Neural crest cell (in vitro differentiated cells): ENCODE data around the gene SLC38A4. TPM values are rescaled to one million over a fixed set of nuclear protein-coding genes. Genes with fewer than 3 reads are reported as not detected.

ENCODE experiments used
- DNase-seq: peaks from one replicate; pipeline ENCODE4 v3.0.0; 2021; ENCODE audit warnings: low read depth, mixed read lengths, low spot score
- H3K27ac Mint-ChIP-seq: one replicate; pipeline ENCODE4 v1.8.0; 2021; ENCODE audit warnings: mild to moderate bottlenecking, mixed read lengths; ENCODE audit not compliant: unreplicated experiment
- H3K27me3 Mint-ChIP-seq: 2 replicates; pipeline ENCODE4 v1.8.0; 2021; ENCODE audit warnings: low read depth, mild to moderate bottlenecking, mixed read lengths
- H3K36me3 Mint-ChIP-seq: 2 replicates; pipeline ENCODE4 v1.8.0; 2021; ENCODE audit warnings: low read depth, mild to moderate bottlenecking, mixed read lengths
- H3K4me1 Mint-ChIP-seq: 2 replicates; pipeline ENCODE4 v1.8.0; 2021; ENCODE audit warnings: mixed read lengths
- H3K4me3 Mint-ChIP-seq: one replicate; pipeline ENCODE4 v1.8.0; 2021; ENCODE audit warnings: mild to moderate bottlenecking, mixed read lengths
- H3K9me3 Mint-ChIP-seq: 2 replicates; pipeline ENCODE4 v1.8.0; 2021; ENCODE audit warnings: mixed read lengths
- CTCF ChIP-seq: fragments of 200-600 bp; sonication (generic); conservative IDR thresholded peaks from 2 replicates; pipeline ENCODE4 v1.5.0; 2021; ENCODE audit warnings: antibody characterized with exemption, mild to moderate bottlenecking
- total RNA-seq: library from RNA; stranded (reverse); gene quantifications from 2 replicates; pipeline ENCODE4 v1.2.1, GENCODE V29; 2021

SLC38A4 gene
- total RNA-seq, 1 donor from 2014 or later = not detected

GRCh38 chr12:46832130-46832704 lies 6.4 kb upstream of the SLC38A4 start:
- Mint-ChIP-seq H3K27ac (no peak overlapping the region), H3K36me3 (peaks cover 2% of the 10 kb centered on the region), H3K4me3 (peak overlapping the region; percentile 36), H3K4me1 (peaks cover 9% of the 10 kb centered on the region), H3K9me3 (peaks cover 2% of the 10 kb centered on the region), H3K27me3 (peaks cover 89% of the 10 kb centered on the region)
- no peak for TF ChIP-seq CTCF
- DNase-seq = no peak

GRCh38 chr12:46831335-46832129 lies 5.7 kb upstream of the SLC38A4 start:
- H3K9me3 Mint-ChIP-seq = peaks cover 2% of the 10 kb centered on the region
- no peak for TF ChIP-seq CTCF
- peak; percentile 6 for DNase-seq
- peaks cover 9% of the 10 kb centered on the region for H3K4me1 Mint-ChIP-seq
- peaks cover 2% of the 10 kb centered on the region for H3K36me3 Mint-ChIP-seq
- peak overlapping the region; percentile 67 for H3K4me3 Mint-ChIP-seq
- no peak overlapping the region for H3K27ac Mint-ChIP-seq
- peaks cover 90% of the 10 kb centered on the region for H3K27me3 Mint-ChIP-seq

GRCh38 chr12:46830731-46831334 lies 5.0 kb upstream of the SLC38A4 start:
- Mint-ChIP-seq H3K9me3 (peaks cover 2% of the 10 kb centered on the region), H3K27me3 (peaks cover 92% of the 10 kb centered on the region), H3K27ac (no peak overlapping the region), H3K4me3 (peak overlapping the region; percentile 67), H3K4me1 (peaks cover 12% of the 10 kb centered on the region), H3K36me3 (peaks cover 2% of the 10 kb centered on the region)
- no peak for TF ChIP-seq CTCF
- DNase-seq = peak; percentile 2

DNA sequence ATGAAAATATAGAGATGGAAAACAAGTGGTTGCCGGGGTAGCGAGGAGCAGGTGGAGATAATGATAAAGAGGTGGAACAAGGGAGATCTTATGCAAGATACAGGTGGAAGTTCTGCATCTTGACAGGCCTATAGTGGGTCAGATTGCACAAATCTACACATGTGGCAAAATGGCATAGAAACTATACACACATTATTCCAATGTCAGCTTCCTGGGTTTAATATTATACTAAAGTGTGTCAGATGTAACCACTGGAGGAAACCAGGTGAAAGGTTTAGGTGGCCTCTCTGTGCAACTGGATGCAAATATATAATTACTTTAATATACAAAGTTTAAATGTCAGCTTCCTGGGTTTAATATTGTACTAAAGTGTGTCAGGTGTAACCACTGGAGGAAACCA lies 1.1 kb downstream of the SLC38A4 start:
- no peak overlapping the region for H3K27ac Mint-ChIP-seq
- no peak for TF ChIP-seq CTCF
- peaks cover 66% of the 10 kb centered on the region for H3K27me3 Mint-ChIP-seq
- H3K36me3 Mint-ChIP-seq = no peaks in the 10 kb centered on the region
- H3K9me3 Mint-ChIP-seq = no peaks in the 10 kb centered on the region
- no peak overlapping the region for H3K4me3 Mint-ChIP-seq
- no peak for DNase-seq
- H3K4me1 Mint-ChIP-seq = peaks cover 8% of the 10 kb centered on the region

- Mint-ChIP-seq H3K4me3 (no peak overlapping the region), H3K27ac (no peak overlapping the region), H3K36me3 (no peaks in the 10 kb centered on the region), H3K4me1 (no peaks in the 10 kb centered on the region), H3K27me3 (peaks cover 14% of the 10 kb centered on the region), H3K9me3 (no peaks in the 10 kb centered on the region)
- TF ChIP-seq CTCF = no peak
- DNase-seq = no peak
Observed at GRCh38 chr12:46818642-46819041, 7.2 kb downstream of the SLC38A4 start.
